SK-N-MC (cell line): ENCODE results near the gene FMR1NB.

Experiments
- EZH2 ChIP-seq: fragments of 200-600 bp; sonication (generic); IDR thresholded peaks from one replicate; pipeline ENCODE4 v1.6.1; 2017; ENCODE audit warnings: antibody characterized with exemption
- POLR2AphosphoS5 ChIP-seq: IDR thresholded peaks from 2 replicates; pipeline ENCODE4 v1.6.1; 2012; ENCODE audit warnings: mild to moderate bottlenecking, low read depth, low read length, borderline replicate concordance

GRCh38 chrX:147978931-147979330 lies 2.2 kb upstream of the FMR1NB start:
- TF ChIP-seq EZH2: no peak
- no peak for TF ChIP-seq POLR2AphosphoS5
